HepG2 (cell line): ENCODE measurements around the gene AKAP10. TPM values are rescaled to one million over a fixed set of nuclear protein-coding genes. Genes with fewer than 3 reads are reported as not detected.

Experiments used
- AGO1 ChIP-seq: fragments of 200-400 bp; formaldehyde crosslinking; IDR thresholded peaks from 2 replicates; pipeline ENCODE4 v1.6.1; 2017; ENCODE audit warnings: mild to moderate bottlenecking, low read depth, low read length, moderate library complexity; ENCODE audit not compliant: poor library complexity, severe bottlenecking
- ATF4 ChIP-seq, 2 experiments: fragments of 450-650 bp in 1 of 2; sonication (generic) in 1 of 2; formaldehyde crosslinking; IDR thresholded peaks; 2 replicates each; pipeline versions ENCODE4 v1.5.0 to v1.8.0; 2020 to 2022; ENCODE audit warnings: mild to moderate bottlenecking in 1 of 2, missing genetic modification reagents in 1 of 2
- ATF7-NPFF ChIP-seq: sonication (generic); formaldehyde crosslinking; IDR thresholded peaks from 2 replicates; pipeline ENCODE4 v1.8.1; 2023; ENCODE audit warnings: mild to moderate bottlenecking, low read depth, missing genetic modification reagents, moderate library complexity
- BCL6 ChIP-seq: IDR thresholded peaks from 2 replicates; pipeline ENCODE4 v1.6.1; 2016; ENCODE audit warnings: missing genetic modification reagents, missing compliant biosample characterization
- DPF2 ChIP-seq: sonication (generic); formaldehyde crosslinking; IDR thresholded peaks from 2 replicates; pipeline ENCODE4 v1.4.0; 2020; ENCODE audit warnings: mild to moderate bottlenecking, low read depth, missing genetic modification reagents, borderline replicate concordance
- NCOA5 ChIP-seq: sonication (generic); formaldehyde crosslinking; IDR thresholded peaks from 2 replicates; pipeline ENCODE4 v1.4.0; 2020; ENCODE audit warnings: missing genetic modification reagents
- NPAS2 ChIP-seq: sonication (generic); formaldehyde crosslinking; IDR thresholded peaks from 2 replicates; pipeline ENCODE4 v1.8.0; 2022; ENCODE audit warnings: mild to moderate bottlenecking, missing genetic modification reagents, borderline replicate concordance
- PBX3 ChIP-seq: sonication (generic); formaldehyde crosslinking; IDR thresholded peaks from 2 replicates; pipeline ENCODE4 v1.8.1; 2023; ENCODE audit warnings: missing genetic modification reagents, inconsistent platforms, borderline replicate concordance
- SNAPC4 ChIP-seq: sonication (generic); formaldehyde crosslinking; IDR thresholded peaks from 2 replicates; pipeline ENCODE4 v1.4.0; 2020; ENCODE audit warnings: mild to moderate bottlenecking, missing genetic modification reagents
- ZBTB20 ChIP-seq: sonication (generic); formaldehyde crosslinking; IDR thresholded peaks from 2 replicates; pipeline ENCODE4 v1.8.1; 2023; ENCODE audit warnings: missing genetic modification reagents, low read depth, mild to moderate bottlenecking, borderline replicate concordance
- ZNF264 ChIP-seq: sonication (generic); formaldehyde crosslinking; IDR thresholded peaks from 2 replicates; pipeline ENCODE4 v1.4.0; 2020; ENCODE audit warnings: missing genetic modification reagents
- ZNF280D ChIP-seq: sonication (generic); formaldehyde crosslinking; IDR thresholded peaks from 2 replicates; pipeline ENCODE4 v1.5.1; 2020; ENCODE audit warnings: mild to moderate bottlenecking, missing genetic modification reagents
- polyA plus RNA-seq, 8 experiments: library from polyadenylated mRNA; depleted of rRNA in 3 of 8; stranded (reverse) in 7 of 8; unstranded in 1 of 8; fragments of >200 nt; fragmentation: Illumina TruSeq in 4 of 8; extraction: Trizol in 4 of 8; gene quantifications; 2 replicates each; pipeline versions ENCODE4 v1.2.1 to v1.2.3, GENCODE V29; 2011 to 2016; ENCODE audit warnings: low read depth in 4 of 8, missing spikeins in 1 of 8, mixed read lengths in 1 of 8; ENCODE audit not compliant: insufficient read depth in 1 of 8
- total RNA-seq, 5 experiments: library from RNA; depleted of rRNA; stranded (reverse); fragments of >200 nt; fragmentation: Illumina TruSeq; extraction: Trizol; gene quantifications; 2 replicates each; pipeline ENCODE4 v1.2.3, GENCODE V29; 2016; ENCODE audit warnings: low read depth in 1 of 5
- TF ChIP-seq, protein P1 (sequence below): IDR thresholded peaks from 2 replicates; pipeline ENCODE4 v1.6.1; 2012; ENCODE audit warnings: low read length, improper control_type of control experiment
- TF ChIP-seq, protein P2 (sequence below): sonication (generic); formaldehyde crosslinking; IDR thresholded peaks from 2 replicates; pipeline ENCODE4 v1.4.0; 2020; ENCODE audit warnings: missing genetic modification reagents

AKAP10 gene
- total and polyA plus RNA-seq, 2 of the 13 experiments (the other 11 are each of a cell fraction or from before 2014, with no cell fraction given) = 17.6 to 21.7 TPM

DNA sequence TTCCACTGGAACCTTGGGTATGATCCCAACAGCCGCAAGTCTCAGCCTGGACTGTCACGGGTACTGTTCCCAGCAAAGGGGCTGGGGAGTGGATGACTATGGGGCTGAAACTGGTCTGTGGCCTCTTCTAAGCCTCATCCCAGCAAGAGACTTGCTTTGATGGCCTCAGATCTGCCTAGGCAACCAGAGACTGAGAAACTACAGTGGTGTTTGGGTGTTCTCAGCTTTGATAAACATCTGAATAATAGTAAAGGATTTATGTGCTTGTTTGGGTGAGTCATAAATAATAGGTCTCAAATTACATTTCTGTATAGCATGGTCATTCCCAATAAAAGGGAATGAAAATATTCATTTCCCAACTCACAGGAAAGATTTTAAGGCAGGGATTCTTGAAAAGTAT, 79.7 kb downstream of the AKAP10 start (continued):
- TF ChIP-seq SNAPC4 (CRISPR knock-in tag) (no peak), DPF2 (CRISPR knock-in tag) (no peak), AGO1 (no peak), BCL6 (CRISPR knock-in tag) (no peak), ATF4 (CRISPR knock-in tag; IDR thresholded peaks at IDR 0.05) (no peak), NPAS2 (no peak), ZNF280D (CRISPR knock-in tag) (no peak), NCOA5 (CRISPR knock-in tag) (no peak), ZBTB20 (no peak), ZNF264 (CRISPR knock-in tag) (no peak), PBX3 (CRISPR knock-in tag) (no peak), ATF7-NPFF (CRISPR knock-in tag) (no peak)
- TF ChIP-seq, protein P1, sequence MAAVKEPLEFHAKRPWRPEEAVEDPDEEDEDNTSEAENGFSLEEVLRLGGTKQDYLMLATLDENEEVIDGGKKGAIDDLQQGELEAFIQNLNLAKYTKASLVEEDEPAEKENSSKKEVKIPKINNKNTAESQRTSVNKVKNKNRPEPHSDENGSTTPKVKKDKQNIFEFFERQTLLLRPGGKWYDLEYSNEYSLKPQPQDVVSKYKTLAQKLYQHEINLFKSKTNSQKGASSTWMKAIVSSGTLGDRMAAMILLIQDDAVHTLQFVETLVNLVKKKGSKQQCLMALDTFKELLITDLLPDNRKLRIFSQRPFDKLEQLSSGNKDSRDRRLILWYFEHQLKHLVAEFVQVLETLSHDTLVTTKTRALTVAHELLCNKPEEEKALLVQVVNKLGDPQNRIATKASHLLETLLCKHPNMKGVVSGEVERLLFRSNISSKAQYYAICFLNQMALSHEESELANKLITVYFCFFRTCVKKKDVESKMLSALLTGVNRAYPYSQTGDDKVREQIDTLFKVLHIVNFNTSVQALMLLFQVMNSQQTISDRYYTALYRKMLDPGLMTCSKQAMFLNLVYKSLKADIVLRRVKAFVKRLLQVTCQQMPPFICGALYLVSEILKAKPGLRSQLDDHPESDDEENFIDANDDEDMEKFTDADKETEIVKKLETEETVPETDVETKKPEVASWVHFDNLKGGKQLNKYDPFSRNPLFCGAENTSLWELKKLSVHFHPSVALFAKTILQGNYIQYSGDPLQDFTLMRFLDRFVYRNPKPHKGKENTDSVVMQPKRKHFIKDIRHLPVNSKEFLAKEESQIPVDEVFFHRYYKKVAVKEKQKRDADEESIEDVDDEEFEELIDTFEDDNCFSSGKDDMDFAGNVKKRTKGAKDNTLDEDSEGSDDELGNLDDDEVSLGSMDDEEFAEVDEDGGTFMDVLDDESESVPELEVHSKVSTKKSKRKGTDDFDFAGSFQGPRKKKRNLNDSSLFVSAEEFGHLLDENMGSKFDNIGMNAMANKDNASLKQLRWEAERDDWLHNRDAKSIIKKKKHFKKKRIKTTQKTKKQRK = no peak
- TF ChIP-seq, protein P2, sequence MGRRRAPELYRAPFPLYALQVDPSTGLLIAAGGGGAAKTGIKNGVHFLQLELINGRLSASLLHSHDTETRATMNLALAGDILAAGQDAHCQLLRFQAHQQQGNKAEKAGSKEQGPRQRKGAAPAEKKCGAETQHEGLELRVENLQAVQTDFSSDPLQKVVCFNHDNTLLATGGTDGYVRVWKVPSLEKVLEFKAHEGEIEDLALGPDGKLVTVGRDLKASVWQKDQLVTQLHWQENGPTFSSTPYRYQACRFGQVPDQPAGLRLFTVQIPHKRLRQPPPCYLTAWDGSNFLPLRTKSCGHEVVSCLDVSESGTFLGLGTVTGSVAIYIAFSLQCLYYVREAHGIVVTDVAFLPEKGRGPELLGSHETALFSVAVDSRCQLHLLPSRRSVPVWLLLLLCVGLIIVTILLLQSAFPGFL (CRISPR knock-in tag) = no peak
- TF ChIP-seq, all 625 proteins: peak for 0
